HG03442 (cell line): Measurements from ENCODE around the gene F2.
"Not testable (repeated sequence)": the region's sequence is repeated elsewhere in the genome, so short reads cannot be mapped to it uniquely, and the experiment has no call there.

Experiments
- ATAC-seq: cut with Tn5 transposase; IDR thresholded peaks from one replicate; pipeline ENCODE4 v1.9.1; 2021; ENCODE audit warnings: mild to moderate bottlenecking, moderate library complexity; ENCODE audit not compliant: unreplicated experiment

Gene F2

DNA sequence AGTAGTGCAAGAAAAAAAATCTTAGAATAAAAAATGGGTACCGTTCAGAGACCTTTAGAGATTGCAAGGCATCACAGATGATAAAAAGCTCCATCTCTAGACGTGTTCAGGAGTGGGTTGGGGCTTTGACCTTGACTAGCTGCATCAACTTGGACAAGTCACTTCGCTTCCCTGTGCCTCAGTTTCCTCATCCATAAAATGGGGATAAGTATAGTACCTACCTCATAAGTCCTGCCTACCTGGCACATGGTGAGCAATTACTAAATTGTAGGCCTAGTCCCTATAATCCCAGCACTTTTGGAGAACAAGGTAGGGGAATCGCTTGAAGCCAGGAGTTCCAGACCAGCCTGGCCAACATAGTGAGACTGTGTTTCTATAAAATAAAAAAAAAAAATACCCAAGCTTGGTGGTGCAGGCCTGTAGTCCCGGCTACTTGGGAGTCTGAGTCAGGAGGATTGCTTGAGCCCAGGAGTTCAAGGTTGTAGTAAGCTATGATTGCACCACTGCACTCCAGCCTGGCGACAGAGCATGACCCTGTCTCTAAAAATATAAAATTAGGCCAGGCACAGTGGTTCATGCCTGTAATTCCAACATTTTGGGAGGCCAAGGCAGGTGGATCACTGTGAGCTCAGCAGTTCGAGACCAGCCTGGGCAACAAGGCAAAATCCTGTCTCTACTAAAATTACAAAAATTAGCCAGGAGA lies 6.0 kb upstream of the F2 start:
- no peak for ATAC-seq

DNA sequence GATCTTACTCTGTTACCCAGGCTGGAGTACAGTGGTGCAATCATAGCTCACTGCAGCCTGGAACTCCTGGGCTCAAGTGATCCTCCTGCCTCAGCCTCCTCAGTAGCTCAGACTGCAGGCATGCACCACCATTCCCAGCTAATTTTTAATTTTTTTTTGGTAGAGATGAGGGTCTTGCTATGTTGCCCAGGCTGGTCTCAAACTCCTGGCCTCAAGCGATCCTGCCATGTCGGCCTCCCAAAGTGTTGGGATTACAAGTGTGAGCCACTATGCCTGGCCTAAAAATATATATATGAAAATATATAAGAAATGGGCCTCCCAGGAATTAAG lies 1.2 kb upstream of the F2 start:
- not testable (repeated sequence) for ATAC-seq

DNA sequence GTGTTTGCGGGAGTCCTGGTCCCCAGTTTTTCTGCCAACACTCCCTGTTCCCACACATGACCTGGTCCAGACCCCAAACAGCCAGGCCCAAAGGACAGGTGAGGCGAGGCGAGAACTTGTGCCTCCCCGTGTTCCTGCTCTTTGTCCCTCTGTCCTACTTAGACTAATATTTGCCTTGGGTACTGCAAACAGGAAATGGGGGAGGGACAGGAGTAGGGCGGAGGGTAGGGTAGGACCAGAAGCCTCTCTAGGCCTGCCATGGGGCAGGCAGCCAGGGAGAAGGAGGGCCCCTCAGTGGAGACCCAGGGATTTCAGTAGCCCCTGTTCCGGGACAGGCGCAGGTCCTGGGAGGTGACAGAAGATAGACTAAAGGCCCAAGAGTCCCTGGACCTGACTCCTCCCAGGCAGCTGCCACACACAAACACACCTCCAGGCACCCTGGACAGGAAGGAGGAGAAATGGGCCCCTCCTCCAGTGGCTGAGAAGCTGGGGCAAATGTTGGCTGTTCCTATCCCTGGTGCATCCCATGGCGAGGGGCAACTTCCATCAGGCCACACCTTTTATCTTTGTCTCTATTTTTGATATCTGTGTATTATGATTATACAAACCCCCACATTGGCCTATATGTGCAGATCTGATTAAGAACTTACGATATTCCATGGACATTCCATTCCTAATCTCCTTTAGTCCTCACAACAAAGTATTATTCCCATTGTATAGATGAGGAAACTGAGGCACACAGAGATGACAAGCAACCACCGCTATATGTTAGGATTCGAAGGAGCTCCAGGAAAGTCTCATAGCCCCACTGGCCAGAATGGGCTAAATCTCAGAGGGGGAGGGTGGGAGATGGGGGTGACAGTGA lies 626 bp upstream of the F2 start:
- ATAC-seq = no peak

DNA sequence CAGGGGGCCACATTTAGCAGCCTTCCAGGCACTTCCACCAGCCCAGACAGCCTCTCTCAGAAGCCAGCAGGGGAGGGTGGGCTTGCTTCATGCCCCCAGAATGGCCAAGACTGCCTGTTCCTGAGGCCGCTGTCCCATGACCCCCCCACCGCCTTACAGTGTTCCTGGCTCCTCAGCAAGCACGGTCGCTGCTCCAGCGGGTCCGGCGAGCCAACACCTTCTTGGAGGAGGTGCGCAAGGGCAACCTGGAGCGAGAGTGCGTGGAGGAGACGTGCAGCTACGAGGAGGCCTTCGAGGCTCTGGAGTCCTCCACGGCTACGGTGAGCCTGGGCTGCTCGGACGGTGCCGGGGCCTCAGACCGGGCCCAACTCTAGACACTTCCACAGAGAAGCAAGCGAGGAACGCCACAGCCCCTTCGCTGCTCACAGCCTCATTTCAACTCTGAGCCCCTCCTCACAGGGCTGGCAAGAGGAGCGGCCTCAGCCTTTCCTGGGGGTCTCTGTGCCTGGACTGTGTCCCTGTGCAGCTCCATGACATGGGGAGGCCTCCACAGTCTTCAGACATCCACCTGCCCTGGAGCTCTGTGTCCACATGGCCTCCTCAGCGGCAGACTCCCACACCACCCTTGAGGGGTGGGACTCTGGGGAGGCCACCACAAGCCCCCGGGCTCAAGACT lies 668 bp downstream of the F2 start:
- ATAC-seq = no peak

GRCh38 chr11:46721286-46721685 lies 2.3 kb downstream of the F2 start:
- no peak for ATAC-seq

DNA sequence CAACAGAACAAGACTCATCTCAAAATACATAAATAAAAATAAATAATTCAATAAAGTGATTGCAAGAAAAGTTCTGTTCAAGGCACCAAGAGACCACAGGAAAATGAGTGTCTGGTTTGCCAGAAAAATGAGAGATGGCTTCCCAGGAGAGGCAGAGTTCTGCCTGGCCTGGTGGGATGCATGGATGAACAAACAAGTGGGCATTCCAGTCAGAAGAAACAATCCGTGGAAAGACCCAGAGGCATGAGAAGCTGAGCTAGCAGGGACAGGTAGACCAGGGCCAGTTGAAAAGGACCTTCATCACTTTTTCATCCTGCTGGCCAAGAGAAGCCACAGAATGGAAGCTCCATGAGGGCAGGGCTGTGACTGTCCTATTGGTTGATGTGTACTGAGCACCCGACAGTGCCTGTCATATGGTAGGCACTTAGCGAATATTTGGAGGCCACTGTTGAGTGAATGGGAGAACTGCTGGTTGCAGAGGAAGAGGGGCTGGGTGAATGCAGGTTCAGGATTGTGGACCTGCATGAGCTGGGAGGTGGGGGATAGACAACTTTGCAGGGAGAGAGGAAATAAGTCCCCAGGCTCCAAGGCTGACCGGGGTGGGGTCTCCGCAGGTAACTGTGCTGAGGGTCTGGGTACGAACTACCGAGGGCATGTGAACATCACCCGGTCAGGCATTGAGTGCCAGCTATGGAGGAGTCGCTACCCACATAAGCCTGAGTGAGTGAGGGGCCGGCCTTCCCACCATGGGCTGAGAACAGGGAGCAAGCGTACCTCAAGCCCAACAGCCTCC lies 3.7 kb downstream of the F2 start:
- no peak for ATAC-seq

- ATAC-seq = no peak
These were observed 4.3 kb downstream of the F2 start for GRCh38 chr11:46723359-46723680.

- ATAC-seq = no peak
These were observed 5.1 kb downstream of the F2 start for GRCh38 chr11:46724088-46724487.

GRCh38 chr11:46725338-46726205 lies 6.6 kb downstream of the F2 start:
- ATAC-seq = no peak

DNA sequence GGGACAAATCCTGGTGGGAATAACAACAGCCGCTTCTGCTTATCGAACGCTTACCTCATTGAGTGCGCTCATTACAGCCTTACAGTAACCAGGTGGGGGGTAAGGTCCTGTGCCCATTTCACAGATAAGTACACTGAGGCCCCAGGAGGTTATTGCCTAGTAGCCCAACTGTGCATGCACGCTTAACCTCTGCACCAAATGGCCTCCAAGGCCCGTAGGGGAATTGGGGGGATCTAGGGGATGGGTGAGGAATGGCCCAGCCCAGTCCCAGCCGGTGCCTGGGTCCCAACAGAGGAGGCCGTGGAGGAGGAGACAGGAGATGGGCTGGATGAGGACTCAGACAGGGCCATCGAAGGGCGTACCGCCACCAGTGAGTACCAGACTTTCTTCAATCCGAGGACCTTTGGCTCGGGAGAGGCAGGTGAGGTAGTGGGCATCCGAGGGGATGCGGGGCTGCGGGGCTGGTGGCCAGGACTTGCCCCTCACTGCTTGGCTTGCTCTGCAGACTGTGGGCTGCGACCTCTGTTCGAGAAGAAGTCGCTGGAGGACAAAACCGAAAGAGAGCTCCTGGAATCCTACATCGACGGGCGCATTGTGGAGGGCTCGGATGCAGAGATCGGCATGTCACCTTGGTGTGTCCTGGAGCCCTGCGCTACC lies 7.3 kb downstream of the F2 start:
- no peak for ATAC-seq

DNA sequence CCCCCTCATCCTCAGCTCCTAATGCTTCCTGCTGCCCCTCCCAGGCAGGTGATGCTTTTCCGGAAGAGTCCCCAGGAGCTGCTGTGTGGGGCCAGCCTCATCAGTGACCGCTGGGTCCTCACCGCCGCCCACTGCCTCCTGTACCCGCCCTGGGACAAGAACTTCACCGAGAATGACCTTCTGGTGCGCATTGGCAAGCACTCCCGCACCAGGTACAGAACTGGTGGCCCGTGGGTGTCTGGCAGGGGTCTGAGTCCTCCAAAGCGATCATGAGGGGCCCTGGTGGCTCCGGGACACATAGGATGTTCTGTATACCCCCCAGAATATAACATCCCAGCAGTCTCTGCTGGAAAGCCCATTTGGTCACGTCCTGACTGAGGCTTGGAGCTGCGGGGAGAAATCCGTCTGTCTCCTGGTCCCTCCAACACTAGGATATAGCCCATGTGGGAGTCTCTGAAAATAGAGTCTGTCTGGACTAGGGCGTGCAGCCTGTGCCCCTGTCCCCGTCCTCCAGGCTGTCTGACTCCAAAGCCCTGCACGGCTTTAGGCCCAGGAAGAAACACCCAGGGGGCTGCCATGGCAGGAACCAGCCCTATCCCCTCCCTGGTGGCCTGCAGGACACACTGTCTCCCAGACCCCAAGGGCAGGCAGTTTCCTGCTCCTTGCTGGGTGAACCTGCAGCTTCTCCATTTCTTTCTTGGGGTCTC lies 9.1 kb downstream of the F2 start:
- no peak for ATAC-seq

DNA sequence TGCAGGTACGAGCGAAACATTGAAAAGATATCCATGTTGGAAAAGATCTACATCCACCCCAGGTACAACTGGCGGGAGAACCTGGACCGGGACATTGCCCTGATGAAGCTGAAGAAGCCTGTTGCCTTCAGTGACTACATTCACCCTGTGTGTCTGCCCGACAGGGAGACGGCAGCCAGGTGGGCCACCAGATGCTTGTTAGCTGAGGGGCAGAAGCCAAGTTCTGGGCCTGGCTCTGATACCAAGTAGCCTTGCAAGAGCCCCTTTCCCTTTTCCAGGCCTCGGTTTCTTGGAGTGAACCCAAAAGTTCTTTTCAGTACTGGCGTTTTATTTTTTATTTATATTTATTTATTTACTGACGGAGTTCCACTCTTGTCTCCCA lies 9.6 kb downstream of the F2 start:
- ATAC-seq = no peak

DNA sequence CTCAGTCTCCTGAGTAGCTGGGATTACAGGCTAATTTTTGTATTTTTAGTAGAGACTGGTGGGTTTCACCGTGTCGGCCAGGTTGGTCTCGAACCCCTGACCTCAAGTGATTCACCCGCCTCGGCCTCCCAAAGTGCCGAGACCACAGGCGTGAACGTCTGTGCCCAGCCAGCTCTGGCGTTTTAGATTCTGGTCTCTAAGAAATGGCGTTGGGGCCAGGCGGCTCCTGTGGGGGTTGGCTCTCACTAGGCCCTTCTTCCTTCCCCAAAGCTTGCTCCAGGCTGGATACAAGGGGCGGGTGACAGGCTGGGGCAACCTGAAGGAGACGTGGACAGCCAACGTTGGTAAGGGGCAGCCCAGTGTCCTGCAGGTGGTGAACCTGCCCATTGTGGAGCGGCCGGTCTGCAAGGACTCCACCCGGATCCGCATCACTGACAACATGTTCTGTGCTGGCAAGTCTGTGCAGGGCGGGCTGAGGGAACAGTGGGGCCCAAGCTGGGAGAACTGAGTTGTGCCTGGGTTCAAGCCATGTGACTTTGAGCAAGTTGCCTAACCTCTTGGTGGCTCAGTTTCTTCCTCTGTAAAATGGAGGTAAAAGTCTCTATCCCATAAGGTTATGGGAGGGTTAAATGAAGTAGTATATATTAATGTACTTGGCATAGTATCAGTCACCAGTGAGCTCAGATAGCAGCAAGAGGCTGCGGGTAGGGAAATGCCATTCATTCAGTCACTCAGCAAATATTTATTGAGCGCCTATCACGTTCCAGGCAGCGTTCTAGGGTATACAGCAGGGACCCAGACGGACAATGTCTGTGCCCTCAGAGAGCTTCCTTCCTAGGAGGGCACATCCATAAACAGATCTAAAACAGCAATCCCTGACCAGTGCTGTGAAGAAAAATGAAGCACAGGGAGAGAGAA lies 10.4 kb downstream of the F2 start:
- no peak for ATAC-seq

DNA sequence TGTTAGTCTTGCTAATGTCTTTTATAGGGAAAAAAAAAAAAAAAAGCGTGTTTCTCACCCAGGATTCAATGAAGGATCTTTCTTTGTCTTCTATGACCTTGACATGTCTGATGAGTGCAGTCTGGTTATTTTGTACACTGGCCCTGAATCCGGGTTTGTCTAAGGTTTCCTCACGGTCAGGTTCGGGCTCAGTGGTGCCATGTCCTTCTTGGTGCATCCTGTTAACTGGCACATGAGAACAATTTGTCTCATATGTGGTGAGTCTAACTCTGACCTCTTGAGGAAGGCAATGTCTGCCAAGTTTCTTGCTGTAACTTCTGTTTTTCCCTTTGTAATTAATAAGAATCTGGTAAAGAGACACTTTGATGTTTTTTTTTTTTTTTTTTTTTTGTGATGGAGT lies 12.5 kb downstream of the F2 start:
- no peak for ATAC-seq

- no peak for ATAC-seq
These were observed 14.2 kb downstream of the F2 start for GRCh38 chr11:46733234-46733633.

DNA sequence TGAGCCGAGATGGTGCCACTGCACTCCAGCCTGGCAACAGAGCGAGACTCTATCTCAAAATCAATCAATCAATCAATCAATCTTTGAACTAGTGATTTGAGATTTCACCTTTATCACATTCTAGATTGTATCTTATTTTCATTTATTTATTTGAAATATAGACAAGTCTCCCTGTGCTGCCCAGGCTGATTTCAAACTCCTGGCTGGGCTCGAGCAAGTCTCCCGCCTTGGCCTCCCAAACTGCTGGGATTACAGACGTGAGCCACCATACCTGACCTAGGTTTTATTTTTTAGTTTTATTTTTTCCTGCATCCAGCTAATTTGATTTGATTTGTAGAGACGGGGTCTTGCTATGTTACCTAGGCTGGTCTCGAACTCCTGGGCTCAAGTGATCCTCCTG lies 17.1 kb downstream of the F2 start:
- no peak for ATAC-seq

GRCh38 chr11:46736615-46737014 lies 17.6 kb downstream of the F2 start:
- ATAC-seq = no peak

DNA sequence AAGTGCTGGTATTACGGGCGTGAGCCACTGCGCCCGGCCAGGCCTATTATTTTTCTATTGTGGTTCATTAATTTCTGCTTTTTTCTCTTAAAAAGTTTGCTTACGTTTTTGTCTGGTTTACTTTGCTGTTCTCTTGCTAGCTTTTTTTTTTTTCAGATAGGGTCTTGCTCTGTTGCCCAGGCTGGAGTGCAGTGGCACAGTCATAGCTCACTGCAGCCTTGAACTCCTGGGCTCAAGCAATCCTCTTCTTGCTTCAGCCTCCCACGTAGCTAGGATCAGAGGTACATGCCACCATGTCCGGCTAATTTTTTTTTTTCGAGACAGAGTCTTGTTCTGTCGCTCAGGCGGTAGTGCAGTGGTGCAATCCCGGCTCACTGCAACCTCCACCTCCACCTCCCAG lies 18.7 kb downstream of the F2 start:
- ATAC-seq = no peak
